AG09309 (cell line): ENCODE data around the gene NTRK3.

Experiments used
- DNase-seq: peaks from one replicate; pipeline ENCODE4 v3.0.0-alpha.2; 2010; ENCODE audit warnings: low read depth
- H3K4me3 ChIP-seq: 2 replicates; pipeline ENCODE4 v1.5.1; 2011; ENCODE audit warnings: mild to moderate bottlenecking, low read depth, low read length, moderate library complexity; ENCODE audit not compliant: control insufficient read depth
- CTCF ChIP-seq: IDR thresholded peaks from 2 replicates; pipeline ENCODE4 v1.5.1; 2011; ENCODE audit warnings: mild to moderate bottlenecking, low read depth, low read length, inconsistent platforms; ENCODE audit not compliant: insufficient read depth, control insufficient read depth; ENCODE audit errors: missing control alignments

The NTRK3 gene

DNA sequence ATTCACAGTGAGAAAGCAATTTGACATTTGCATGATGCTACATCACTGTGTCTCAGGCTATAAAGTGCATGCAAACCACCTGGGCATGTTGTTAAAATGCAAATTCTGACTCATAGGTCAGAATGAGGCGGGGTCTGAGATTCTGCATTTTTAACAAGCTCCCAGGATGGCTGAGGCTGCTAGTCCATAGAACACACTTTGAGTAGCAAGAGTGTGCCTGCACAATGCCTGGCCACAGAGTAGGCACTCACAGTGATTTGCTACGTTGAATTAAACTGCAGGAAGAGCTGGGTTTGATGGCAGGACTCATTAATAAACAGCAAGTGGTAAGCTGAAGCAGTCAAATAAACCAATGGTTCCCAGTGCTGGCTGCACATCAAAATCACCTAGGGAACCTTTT is 48.1 kb downstream of the NTRK3 start:
- H3K4me3 ChIP-seq: no peak overlapping the region
- TF ChIP-seq CTCF: no peak
- no peak for DNase-seq

DNA sequence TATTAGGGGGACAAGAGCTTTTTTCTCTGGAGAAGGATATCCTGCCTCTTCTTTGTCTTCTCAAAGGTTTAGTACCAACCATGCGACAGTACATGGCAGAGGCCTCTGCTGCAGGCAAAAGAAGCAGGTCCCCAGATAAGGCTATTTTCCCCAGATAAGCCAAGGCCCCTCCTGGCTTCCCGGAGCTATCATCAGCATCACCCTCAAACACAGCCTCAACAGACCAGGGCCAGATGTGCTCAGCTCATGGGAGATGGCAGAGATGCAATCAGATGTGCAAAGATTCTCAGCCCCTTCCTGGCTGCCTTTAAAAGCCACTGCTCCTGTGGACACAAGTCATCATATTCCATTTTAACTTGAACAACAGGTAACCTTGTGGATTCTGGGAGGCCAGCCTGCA is 49.0 kb downstream of the NTRK3 start:
- no peak for TF ChIP-seq CTCF
- H3K4me3 ChIP-seq: no peak overlapping the region
- no peak for DNase-seq

GRCh38 chr15:88204584-88204983 is 52.0 kb downstream of the NTRK3 start:
- no peak for DNase-seq
- no peak for TF ChIP-seq CTCF
- H3K4me3 ChIP-seq: no peak overlapping the region

DNA sequence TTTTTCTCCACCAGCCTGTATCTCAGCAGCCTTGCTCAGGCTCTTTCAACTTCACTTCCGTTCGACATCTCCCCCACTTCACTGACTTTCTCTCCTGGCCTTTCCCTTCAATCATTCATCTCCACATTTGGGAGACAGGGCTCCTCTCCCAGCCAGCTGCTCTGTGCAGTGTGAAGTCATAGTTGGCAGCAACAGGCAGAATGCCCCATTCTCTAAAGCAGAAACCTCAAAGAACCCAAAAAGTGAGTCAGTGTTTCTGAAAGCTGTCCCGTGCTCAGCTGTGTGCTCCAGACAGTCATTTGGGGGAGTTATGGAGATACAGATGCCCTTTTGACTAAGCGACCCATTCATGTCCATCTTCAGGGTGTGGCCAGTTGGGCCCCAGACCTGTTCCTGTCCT is 54.3 kb downstream of the NTRK3 start:
- DNase-seq: no peak
- TF ChIP-seq CTCF: no peak

DNA sequence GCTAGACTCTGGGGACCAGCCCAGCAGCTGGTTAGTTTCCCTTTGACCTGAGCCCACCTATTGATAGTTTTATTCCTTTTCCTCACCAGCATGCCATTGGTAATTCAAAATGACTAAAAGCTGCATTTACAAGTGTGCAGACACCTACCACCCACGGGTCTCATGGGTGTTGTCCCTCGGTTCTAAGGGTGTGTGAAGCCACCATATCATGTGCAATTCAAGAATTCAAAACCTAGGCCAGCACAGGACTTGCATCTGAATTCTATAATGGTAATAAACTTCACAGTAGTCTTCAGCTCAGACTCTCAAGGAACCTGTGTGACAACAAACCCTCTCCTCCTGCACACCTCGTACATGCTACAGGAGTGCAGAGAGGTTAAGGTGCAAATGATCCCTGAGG is 55.3 kb downstream of the NTRK3 start:
- H3K4me3 ChIP-seq: no peak overlapping the region
- no peak for TF ChIP-seq CTCF
- DNase-seq: no peak

More for the DNA sequence above, 54.3 kb downstream of the NTRK3 start:
- no peak overlapping the region for H3K4me3 ChIP-seq

- TF ChIP-seq CTCF: no peak
- DNase-seq: no peak
- no peak overlapping the region for H3K4me3 ChIP-seq
Observed at GRCh38 chr15:88196961-88197360, 59.6 kb downstream of the NTRK3 start.

- TF ChIP-seq CTCF: no peak
- DNase-seq: no peak
- no peak overlapping the region for H3K4me3 ChIP-seq
Observed at GRCh38 chr15:88194162-88194561, 62.4 kb downstream of the NTRK3 start.
